Esophagus muscularis mucosa (tissue), 3 donors: ENCODE measurements around the gene CLIP4.

Source experiments
- POLR2AphosphoS5 ChIP-seq, 2 donors: sonication (generic); formaldehyde crosslinking; IDR thresholded peaks; one replicate each; pipeline ENCODE4 v1.6.1; 2017; ENCODE audit warnings: antibody characterized with exemption in 2 of 2
- TF ChIP-seq, protein P1 (sequence below), 3 experiments: fragments of 200-600 bp in 2 of 3; fragments of 450-650 bp in 1 of 3; sonication (generic) in 2 of 3; IDR thresholded peaks; one replicate each; pipeline ENCODE4 v1.5.1; 2017 to 2019; ENCODE audit warnings: antibody characterized with exemption in 3 of 3, mild to moderate bottlenecking in 2 of 3, moderate library complexity in 1 of 3

GRCh38 chr2:29104688-29105087 is 10.5 kb upstream of the CLIP4 start:
- TF ChIP-seq, protein P1, sequence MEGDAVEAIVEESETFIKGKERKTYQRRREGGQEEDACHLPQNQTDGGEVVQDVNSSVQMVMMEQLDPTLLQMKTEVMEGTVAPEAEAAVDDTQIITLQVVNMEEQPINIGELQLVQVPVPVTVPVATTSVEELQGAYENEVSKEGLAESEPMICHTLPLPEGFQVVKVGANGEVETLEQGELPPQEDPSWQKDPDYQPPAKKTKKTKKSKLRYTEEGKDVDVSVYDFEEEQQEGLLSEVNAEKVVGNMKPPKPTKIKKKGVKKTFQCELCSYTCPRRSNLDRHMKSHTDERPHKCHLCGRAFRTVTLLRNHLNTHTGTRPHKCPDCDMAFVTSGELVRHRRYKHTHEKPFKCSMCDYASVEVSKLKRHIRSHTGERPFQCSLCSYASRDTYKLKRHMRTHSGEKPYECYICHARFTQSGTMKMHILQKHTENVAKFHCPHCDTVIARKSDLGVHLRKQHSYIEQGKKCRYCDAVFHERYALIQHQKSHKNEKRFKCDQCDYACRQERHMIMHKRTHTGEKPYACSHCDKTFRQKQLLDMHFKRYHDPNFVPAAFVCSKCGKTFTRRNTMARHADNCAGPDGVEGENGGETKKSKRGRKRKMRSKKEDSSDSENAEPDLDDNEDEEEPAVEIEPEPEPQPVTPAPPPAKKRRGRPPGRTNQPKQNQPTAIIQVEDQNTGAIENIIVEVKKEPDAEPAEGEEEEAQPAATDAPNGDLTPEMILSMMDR (IDR thresholded peaks at IDR 0.05) = no peak
- TF ChIP-seq POLR2AphosphoS5 (IDR thresholded peaks at IDR 0.05) = no peak
